HEK293 (cell line): Measurements from ENCODE around the gene LRRC34.

Source experiments
- EGR2 ChIP-seq: fragments of 450-650 bp; formaldehyde crosslinking; IDR thresholded peaks from 2 replicates; pipeline ENCODE4 v1.5.1; 2016; ENCODE audit warnings: low read depth, missing biosample characterization, missing genetic modification characterization
- FEZF1 ChIP-seq: fragments of 450-650 bp; formaldehyde crosslinking; IDR thresholded peaks from 2 replicates; pipeline ENCODE4 v1.5.1; 2016; ENCODE audit warnings: missing biosample characterization, missing genetic modification characterization
- GLI4 ChIP-seq: fragments of 450-650 bp; formaldehyde crosslinking; IDR thresholded peaks from 2 replicates; pipeline ENCODE4 v1.5.1; 2016; ENCODE audit warnings: missing biosample characterization, missing genetic modification characterization
- KLF8 ChIP-seq: fragments of 450-650 bp; formaldehyde crosslinking; IDR thresholded peaks from 2 replicates; pipeline ENCODE4 v1.5.1; 2016; ENCODE audit warnings: missing biosample characterization, missing genetic modification characterization
- OSR2 ChIP-seq: fragments of 450-650 bp; formaldehyde crosslinking; IDR thresholded peaks from 2 replicates; pipeline ENCODE4 v1.5.1; 2016; ENCODE audit warnings: missing biosample characterization, missing genetic modification characterization
- SALL2 ChIP-seq: fragments of 450-650 bp; formaldehyde crosslinking; IDR thresholded peaks from 2 replicates; pipeline ENCODE4 v1.5.0; 2017; ENCODE audit warnings: missing biosample characterization, mild to moderate bottlenecking, missing genetic modification characterization, borderline replicate concordance
- YY2 ChIP-seq: fragments of 450-650 bp; formaldehyde crosslinking; IDR thresholded peaks from 2 replicates; pipeline ENCODE4 v1.5.1; 2016; ENCODE audit warnings: missing biosample characterization, missing genetic modification characterization
- ZBTB17 ChIP-seq: fragments of 450-650 bp; formaldehyde crosslinking; IDR thresholded peaks from 2 replicates; pipeline ENCODE4 v1.5.1; 2016; ENCODE audit warnings: missing biosample characterization, missing genetic modification characterization
- ZBTB21 ChIP-seq: fragments of 450-650 bp; formaldehyde crosslinking; IDR thresholded peaks from 2 replicates; pipeline ENCODE4 v1.5.1; 2017; ENCODE audit warnings: missing biosample characterization, missing genetic modification characterization
- ZBTB48 ChIP-seq: fragments of 450-650 bp; formaldehyde crosslinking; IDR thresholded peaks from 2 replicates; pipeline ENCODE4 v1.5.1; 2016; ENCODE audit warnings: missing biosample characterization, missing genetic modification characterization
- ZBTB8A ChIP-seq: fragments of 450-650 bp; formaldehyde crosslinking; IDR thresholded peaks from 2 replicates; pipeline ENCODE4 v1.5.1; 2016; ENCODE audit warnings: missing biosample characterization, missing genetic modification characterization
- ZNF157 ChIP-seq: fragments of 450-650 bp; formaldehyde crosslinking; IDR thresholded peaks from 2 replicates; pipeline ENCODE4 v1.5.1; 2016; ENCODE audit warnings: missing biosample characterization, missing genetic modification characterization
- ZNF184 ChIP-seq: fragments of 450-650 bp; IDR thresholded peaks from 2 replicates; pipeline ENCODE4 v1.5.1; 2018; ENCODE audit warnings: missing biosample characterization, mild to moderate bottlenecking, missing genetic modification characterization
- ZNF350 ChIP-seq: fragments of 450-650 bp; formaldehyde crosslinking; IDR thresholded peaks from 2 replicates; pipeline ENCODE4 v1.5.0; 2017; ENCODE audit warnings: missing biosample characterization, mild to moderate bottlenecking, missing genetic modification characterization
- ZNF366 ChIP-seq: fragments of 450-650 bp; formaldehyde crosslinking; conservative IDR thresholded peaks from 2 replicates; pipeline ENCODE4 v1.5.1; 2016; ENCODE audit warnings: missing biosample characterization, missing genetic modification characterization
- ZNF37A ChIP-seq: fragments of 450-650 bp; IDR thresholded peaks from 2 replicates; pipeline ENCODE4 v1.5.1; 2018; ENCODE audit warnings: missing biosample characterization, missing genetic modification characterization
- ZNF394 ChIP-seq: fragments of 450-650 bp; formaldehyde crosslinking; IDR thresholded peaks from 2 replicates; pipeline ENCODE4 v1.5.1; 2016; ENCODE audit warnings: missing biosample characterization, missing genetic modification characterization, mild to moderate bottlenecking, moderate library complexity, borderline replicate concordance
- ZNF404 ChIP-seq: fragments of 450-650 bp; formaldehyde crosslinking; IDR thresholded peaks from 2 replicates; pipeline ENCODE4 v1.5.1; 2017; ENCODE audit warnings: missing biosample characterization, missing genetic modification characterization
- ZNF561 ChIP-seq: fragments of 450-650 bp; IDR thresholded peaks from 2 replicates; pipeline ENCODE4 v1.5.1; 2018; ENCODE audit warnings: missing biosample characterization, missing genetic modification characterization, borderline replicate concordance
- ZNF585B ChIP-seq: fragments of 450-650 bp; formaldehyde crosslinking; IDR thresholded peaks from 2 replicates; pipeline ENCODE4 v1.5.1; 2016; ENCODE audit warnings: missing biosample characterization, missing genetic modification characterization
- ZNF596 ChIP-seq: fragments of 450-650 bp; IDR thresholded peaks from 2 replicates; pipeline ENCODE4 v1.5.0; 2018; ENCODE audit warnings: missing biosample characterization, mild to moderate bottlenecking, missing genetic modification characterization, moderate library complexity
- ZNF600 ChIP-seq: fragments of 450-650 bp; formaldehyde crosslinking; IDR thresholded peaks from 2 replicates; pipeline ENCODE4 v1.5.1; 2016; ENCODE audit warnings: missing biosample characterization, missing genetic modification characterization
- ZNF610 ChIP-seq: fragments of 450-650 bp; formaldehyde crosslinking; IDR thresholded peaks from 2 replicates; pipeline ENCODE4 v1.5.1; 2016; ENCODE audit warnings: missing biosample characterization, missing genetic modification characterization, borderline replicate concordance
- ZNF792 ChIP-seq: fragments of 450-650 bp; formaldehyde crosslinking; IDR thresholded peaks from 2 replicates; pipeline ENCODE4 v1.5.1; 2016; ENCODE audit warnings: missing biosample characterization, missing genetic modification characterization
- ZXDB ChIP-seq: fragments of 450-650 bp; formaldehyde crosslinking; IDR thresholded peaks from 2 replicates; pipeline ENCODE4 v1.5.1; 2016; ENCODE audit warnings: missing biosample characterization, missing genetic modification characterization
- TF ChIP-seq, protein P1 (sequence below): fragments of 450-650 bp; formaldehyde crosslinking; IDR thresholded peaks from 2 replicates; pipeline ENCODE4 v1.5.1; 2016; ENCODE audit warnings: missing biosample characterization, missing genetic modification characterization
- TF ChIP-seq, protein P2 (sequence below): fragments of 450-650 bp; formaldehyde crosslinking; IDR thresholded peaks from 2 replicates; pipeline ENCODE4 v1.5.1; 2016; ENCODE audit warnings: missing biosample characterization, missing genetic modification characterization
- TF ChIP-seq, protein P3 (sequence below): fragments of 450-650 bp; formaldehyde crosslinking; IDR thresholded peaks from 2 replicates; pipeline ENCODE4 v1.5.1; 2016; ENCODE audit warnings: missing biosample characterization, missing genetic modification characterization
- TF ChIP-seq, protein P4 (sequence below): fragments of 450-650 bp; formaldehyde crosslinking; IDR thresholded peaks from 2 replicates; pipeline ENCODE4 v1.5.1; 2016; ENCODE audit warnings: missing biosample characterization, missing genetic modification characterization
- TF ChIP-seq, protein P5 (sequence below): fragments of 450-650 bp; formaldehyde crosslinking; IDR thresholded peaks from 2 replicates; pipeline ENCODE4 v1.5.1; 2017; ENCODE audit warnings: missing biosample characterization, missing genetic modification characterization
- TF ChIP-seq, protein P6 (sequence below): fragments of 450-650 bp; formaldehyde crosslinking; IDR thresholded peaks from 2 replicates; pipeline ENCODE4 v1.5.1; 2016; ENCODE audit warnings: missing biosample characterization, missing genetic modification characterization

The LRRC34 gene

DNA sequence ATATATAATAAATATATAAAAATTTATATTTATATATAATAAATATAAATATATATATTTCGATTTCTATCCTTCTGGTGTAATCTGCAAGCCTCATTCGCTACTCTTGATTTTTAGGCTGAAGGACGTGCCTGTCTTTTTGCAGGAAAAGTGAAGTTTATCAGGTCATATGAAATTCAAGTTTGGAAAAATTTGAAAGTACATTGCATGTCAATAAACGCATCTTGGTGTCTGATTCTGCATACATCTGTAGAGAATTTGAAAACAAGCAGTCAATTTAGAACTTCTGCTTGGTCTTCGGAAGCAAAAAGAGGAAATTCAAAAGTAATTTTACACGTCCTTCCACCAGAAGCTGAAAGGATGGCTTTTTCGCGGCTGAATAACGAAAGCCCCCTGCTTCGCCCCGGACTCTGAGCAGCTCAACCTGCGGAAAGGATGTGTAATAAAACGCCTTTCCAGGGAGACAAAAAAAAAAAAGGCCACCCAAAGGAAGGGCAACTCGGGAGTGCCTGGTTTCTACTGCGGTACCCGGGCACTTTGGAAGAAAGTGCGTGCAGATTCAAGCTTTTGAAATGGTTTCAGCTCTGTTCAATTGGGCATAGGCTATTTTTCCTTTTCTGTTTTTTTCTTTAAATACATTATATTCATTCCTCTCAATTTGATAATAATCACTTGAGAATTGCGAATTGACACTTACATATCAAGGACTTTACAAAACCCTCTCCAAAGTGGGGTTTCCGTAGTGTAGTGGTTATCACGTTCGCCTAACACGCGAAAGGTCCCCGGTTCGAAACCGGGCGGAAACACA lies 41.0 kb downstream of the LRRC34 start (continued):
- no peak for TF ChIP-seq YY2 (tag by site-specific recombination)
- peak; percentile 100 for TF ChIP-seq ZBTB8A (tag by site-specific recombination)
- TF ChIP-seq, protein P1, sequence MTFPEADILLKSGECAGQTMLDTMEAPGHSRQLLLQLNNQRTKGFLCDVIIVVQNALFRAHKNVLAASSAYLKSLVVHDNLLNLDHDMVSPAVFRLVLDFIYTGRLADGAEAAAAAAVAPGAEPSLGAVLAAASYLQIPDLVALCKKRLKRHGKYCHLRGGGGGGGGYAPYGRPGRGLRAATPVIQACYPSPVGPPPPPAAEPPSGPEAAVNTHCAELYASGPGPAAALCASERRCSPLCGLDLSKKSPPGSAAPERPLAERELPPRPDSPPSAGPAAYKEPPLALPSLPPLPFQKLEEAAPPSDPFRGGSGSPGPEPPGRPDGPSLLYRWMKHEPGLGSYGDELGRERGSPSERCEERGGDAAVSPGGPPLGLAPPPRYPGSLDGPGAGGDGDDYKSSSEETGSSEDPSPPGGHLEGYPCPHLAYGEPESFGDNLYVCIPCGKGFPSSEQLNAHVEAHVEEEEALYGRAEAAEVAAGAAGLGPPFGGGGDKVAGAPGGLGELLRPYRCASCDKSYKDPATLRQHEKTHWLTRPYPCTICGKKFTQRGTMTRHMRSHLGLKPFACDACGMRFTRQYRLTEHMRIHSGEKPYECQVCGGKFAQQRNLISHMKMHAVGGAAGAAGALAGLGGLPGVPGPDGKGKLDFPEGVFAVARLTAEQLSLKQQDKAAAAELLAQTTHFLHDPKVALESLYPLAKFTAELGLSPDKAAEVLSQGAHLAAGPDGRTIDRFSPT (tag by site-specific recombination): peak; percentile 53; the same call in 1 of the 2 replicates
- 0 out of 2 replicates have a peak, but pooled peaks have one; percentile 35 for TF ChIP-seq ZNF596 (tag by site-specific recombination)
- no peak for TF ChIP-seq ZNF37A (tag by site-specific recombination)
- TF ChIP-seq ZNF561 (tag by site-specific recombination): no peak; the same call in 1 of the 2 replicates
- no peak for TF ChIP-seq ZNF792
- TF ChIP-seq SALL2 (tag by site-specific recombination): no peak
- 0 out of 2 replicates have a peak, but pooled peaks have one; percentile 42 for TF ChIP-seq ZNF610 (tag by site-specific recombination)
- TF ChIP-seq OSR2 (tag by site-specific recombination): no peak
- TF ChIP-seq ZBTB17 (tag by site-specific recombination): peak; percentile 69
- peak; percentile 54; the same call in 1 of the 2 replicates for TF ChIP-seq ZNF366 (tag by site-specific recombination)
- 0 out of 2 replicates have a peak, but pooled peaks have one; percentile 52 for TF ChIP-seq GLI4
- no peak for TF ChIP-seq ZNF157 (tag by site-specific recombination)
- no peak for TF ChIP-seq ZNF404 (tag by site-specific recombination)
- TF ChIP-seq ZBTB48: no peak
- TF ChIP-seq, protein P2, sequence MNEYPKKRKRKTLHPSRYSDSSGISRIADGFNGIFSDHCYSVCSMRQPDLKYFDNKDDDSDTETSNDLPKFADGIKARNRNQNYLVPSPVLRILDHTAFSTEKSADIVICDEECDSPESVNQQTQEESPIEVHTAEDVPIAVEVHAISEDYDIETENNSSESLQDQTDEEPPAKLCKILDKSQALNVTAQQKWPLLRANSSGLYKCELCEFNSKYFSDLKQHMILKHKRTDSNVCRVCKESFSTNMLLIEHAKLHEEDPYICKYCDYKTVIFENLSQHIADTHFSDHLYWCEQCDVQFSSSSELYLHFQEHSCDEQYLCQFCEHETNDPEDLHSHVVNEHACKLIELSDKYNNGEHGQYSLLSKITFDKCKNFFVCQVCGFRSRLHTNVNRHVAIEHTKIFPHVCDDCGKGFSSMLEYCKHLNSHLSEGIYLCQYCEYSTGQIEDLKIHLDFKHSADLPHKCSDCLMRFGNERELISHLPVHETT: no peak
- no peak for TF ChIP-seq ZNF350
- TF ChIP-seq FEZF1 (tag by site-specific recombination): peak; percentile 44; the same call in 1 of the 2 replicates
- TF ChIP-seq EGR2 (tag by site-specific recombination): no peak
- 0 out of 2 replicates have a peak, but pooled peaks have one; percentile 27 for TF ChIP-seq ZNF600 (tag by site-specific recombination)
- TF ChIP-seq, protein P3, sequence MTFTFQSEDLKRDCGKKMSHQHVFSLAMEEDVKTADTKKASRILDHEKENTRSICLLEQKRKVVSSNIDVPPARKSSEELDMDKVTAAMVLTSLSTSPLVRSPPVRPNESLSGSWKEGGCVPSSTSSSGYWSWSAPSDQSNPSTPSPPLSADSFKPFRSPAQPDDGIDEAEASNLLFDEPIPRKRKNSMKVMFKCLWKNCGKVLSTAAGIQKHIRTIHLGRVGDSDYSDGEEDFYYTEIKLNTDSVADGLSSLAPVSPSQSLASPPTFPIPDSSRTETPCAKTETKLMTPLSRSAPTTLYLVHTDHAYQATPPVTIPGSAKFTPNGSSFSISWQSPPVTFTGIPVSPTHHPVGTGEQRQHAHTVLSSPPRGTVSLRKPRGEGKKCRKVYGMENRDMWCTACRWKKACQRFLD: no peak
- TF ChIP-seq, protein P4, sequence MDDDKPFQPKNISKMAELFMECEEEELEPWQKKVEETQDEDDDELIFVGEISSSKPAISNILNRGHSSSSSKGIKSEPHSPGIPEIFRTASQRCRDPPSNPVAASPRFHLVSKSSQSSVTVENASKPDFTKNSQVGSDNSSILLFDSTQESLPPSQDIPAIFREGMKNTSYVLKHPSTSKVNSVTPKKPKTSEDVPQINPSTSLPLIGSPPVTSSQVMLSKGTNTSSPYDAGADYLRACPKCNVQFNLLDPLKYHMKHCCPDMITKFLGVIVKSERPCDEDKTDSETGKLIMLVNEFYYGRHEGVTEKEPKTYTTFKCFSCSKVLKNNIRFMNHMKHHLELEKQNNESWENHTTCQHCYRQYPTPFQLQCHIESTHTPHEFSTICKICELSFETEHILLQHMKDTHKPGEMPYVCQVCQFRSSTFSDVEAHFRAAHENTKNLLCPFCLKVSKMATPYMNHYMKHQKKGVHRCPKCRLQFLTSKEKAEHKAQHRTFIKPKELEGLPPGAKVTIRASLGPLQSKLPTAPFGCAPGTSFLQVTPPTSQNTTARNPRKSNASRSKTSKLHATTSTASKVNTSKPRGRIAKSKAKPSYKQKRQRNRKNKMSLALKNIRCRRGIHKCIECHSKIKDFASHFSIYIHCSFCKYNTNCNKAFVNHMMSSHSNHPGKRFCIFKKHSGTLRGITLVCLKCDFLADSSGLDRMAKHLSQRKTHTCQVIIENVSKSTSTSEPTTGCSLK (tag by site-specific recombination): no peak
- 0 out of 2 replicates have a peak, but pooled peaks have one; percentile 50 for TF ChIP-seq ZBTB21 (tag by site-specific recombination)
- TF ChIP-seq ZXDB: no peak
- TF ChIP-seq, protein P5, sequence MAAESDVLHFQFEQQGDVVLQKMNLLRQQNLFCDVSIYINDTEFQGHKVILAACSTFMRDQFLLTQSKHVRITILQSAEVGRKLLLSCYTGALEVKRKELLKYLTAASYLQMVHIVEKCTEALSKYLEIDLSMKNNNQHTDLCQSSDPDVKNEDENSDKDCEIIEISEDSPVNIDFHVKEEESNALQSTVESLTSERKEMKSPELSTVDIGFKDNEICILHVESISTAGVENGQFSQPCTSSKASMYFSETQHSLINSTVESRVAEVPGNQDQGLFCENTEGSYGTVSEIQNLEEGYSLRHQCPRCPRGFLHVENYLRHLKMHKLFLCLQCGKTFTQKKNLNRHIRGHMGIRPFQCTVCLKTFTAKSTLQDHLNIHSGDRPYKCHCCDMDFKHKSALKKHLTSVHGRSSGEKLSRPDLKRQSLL (tag by site-specific recombination): no peak
- TF ChIP-seq ZNF394 (tag by site-specific recombination): no peak
- no peak for TF ChIP-seq KLF8 (tag by site-specific recombination)
- TF ChIP-seq, protein P6, sequence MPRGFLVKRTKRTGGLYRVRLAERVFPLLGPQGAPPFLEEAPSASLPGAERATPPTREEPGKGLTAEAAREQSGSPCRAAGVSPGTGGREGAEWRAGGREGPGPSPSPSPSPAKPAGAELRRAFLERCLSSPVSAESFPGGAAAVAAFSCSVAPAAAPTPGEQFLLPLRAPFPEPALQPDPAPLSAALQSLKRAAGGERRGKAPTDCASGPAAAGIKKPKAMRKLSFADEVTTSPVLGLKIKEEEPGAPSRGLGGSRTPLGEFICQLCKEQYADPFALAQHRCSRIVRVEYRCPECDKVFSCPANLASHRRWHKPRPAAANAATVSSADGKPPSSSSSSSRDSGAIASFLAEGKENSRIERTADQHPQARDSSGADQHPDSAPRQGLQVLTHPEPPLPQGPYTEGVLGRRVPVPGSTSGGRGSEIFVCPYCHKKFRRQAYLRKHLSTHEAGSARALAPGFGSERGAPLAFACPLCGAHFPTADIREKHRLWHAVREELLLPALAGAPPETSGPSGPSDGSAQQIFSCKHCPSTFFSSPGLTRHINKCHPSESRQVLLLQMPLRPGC (tag by site-specific recombination): no peak
- TF ChIP-seq ZNF184: no peak
- no peak for TF ChIP-seq ZNF585B (tag by site-specific recombination)
